ENCODE measurements around the gene AIPL1. TPM values are rescaled to one million over a fixed set of nuclear protein-coding genes. Genes with fewer than 3 reads are reported as not detected.

The AIPL1 gene
- total and polyA plus RNA-seq, 10 of the 15 experiments (the other 5 are each of a cell fraction or from before 2014, with no cell fraction given) = not detected

DNA sequence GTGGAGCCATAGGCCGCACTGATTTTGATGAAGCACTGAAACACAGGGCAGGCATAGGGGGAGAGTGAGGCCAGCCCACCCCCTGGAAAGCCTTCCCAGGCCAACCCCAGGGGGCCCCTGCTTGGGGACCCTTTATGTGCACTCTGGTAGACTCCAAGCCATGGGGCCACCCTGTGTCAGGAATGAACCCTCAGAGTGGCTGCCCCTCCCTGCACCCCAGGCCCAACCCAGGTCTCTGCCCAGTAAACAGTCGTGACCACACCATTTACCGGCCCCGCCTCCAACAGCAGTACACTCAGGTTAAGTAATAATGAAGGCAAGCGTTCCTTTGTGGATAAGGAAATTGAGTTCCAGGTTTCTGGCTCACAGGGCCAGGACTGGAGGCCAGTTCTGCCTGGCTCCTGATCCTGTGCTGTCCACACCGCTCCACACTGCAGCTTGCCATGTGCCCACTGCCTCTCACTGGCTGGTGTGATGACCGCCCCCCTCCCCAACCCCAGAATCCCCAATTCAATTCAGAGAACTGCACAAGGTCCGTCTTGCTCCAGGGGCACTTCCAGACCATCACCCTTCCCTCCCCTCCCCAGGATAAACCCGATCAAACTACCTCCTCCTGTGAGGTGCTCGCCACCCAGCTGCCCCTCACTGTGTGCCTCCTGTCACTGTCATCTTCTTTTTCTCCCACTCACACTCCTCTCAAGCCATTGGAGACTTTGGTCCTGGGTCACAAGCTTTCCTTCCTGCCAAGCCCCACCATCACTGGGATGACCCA is 23.0 kb upstream of the AIPL1 start:
- in situ Hi-C loops (cut with MboI) = no loop called here
- no peak for DNase-seq (ENCODE audit: low read depth, low spot score)
- no peaks in the 10 kb centered on the region for H3K36me3 ChIP-seq (ENCODE audit: control insufficient read depth in 2 of 2, insufficient read depth in 2 of 2, low read length in 1 of 2)
- SMC1A ChIA-PET (ENCODE audit: uncharacterized antibody, unreplicated experiment) = no interaction called here
- peaks cover 22% of the 10 kb centered on the region for H3K4me1 ChIP-seq (ENCODE audit: control insufficient read depth, insufficient read depth, low read length)
- H3K27ac ChIP-seq (ENCODE audit: control insufficient read depth, insufficient read depth) = no peak overlapping the region
- no peak overlapping the region for H3K4me2 ChIP-seq (ENCODE audit: control insufficient read depth, insufficient read depth)
- no TSS peak for BruUV-seq (replicated peaks)
- H4K20me1 ChIP-seq (ENCODE audit: control insufficient read depth, insufficient read depth) = no peaks in the 10 kb centered on the region
- POLR2A ChIA-PET = no interaction called here
- no peak overlapping the region for H2AFZ ChIP-seq (ENCODE audit: control insufficient read depth, low read depth, low read length)
- H3K27me3 ChIP-seq (replicated peaks in 1 of 2; ENCODE audit: control insufficient read depth in 2 of 2, insufficient read depth in 2 of 2, low read length in 1 of 2) = no peaks in the 10 kb centered on the region; a peak in 1 of 4 replicates
- CTCF ChIA-PET = no interaction called here
- intact Hi-C loops (cut with micrococcal nuclease; ENCODE audit: unreplicated experiment) = no loop called here
- TF ChIP-seq, protein P1, sequence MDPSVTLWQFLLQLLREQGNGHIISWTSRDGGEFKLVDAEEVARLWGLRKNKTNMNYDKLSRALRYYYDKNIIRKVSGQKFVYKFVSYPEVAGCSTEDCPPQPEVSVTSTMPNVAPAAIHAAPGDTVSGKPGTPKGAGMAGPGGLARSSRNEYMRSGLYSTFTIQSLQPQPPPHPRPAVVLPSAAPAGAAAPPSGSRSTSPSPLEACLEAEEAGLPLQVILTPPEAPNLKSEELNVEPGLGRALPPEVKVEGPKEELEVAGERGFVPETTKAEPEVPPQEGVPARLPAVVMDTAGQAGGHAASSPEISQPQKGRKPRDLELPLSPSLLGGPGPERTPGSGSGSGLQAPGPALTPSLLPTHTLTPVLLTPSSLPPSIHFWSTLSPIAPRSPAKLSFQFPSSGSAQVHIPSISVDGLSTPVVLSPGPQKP (IDR thresholded peaks at IDR 0.05; ENCODE audit: low read depth, low read length) = no peak
- TF ChIP-seq POLR2A (IDR thresholded peaks at IDR 0.05; ENCODE audit: low read depth, low read length) = no peak
- TF ChIP-seq ZNF24 (IDR thresholded peaks at IDR 0.05) = 0 out of 2 replicates have a peak, but pooled peaks have one; percentile 2
- H3K9me3 ChIP-seq (replicated peaks; ENCODE audit: control insufficient read depth, insufficient read depth, low read length) = no peaks in the 10 kb centered on the region
- no peak overlapping the region for H3K9ac ChIP-seq (ENCODE audit: control insufficient read depth, insufficient read depth, low read length)
- 65% methylated on average over 9 of the region's 10 CpGs for WGBS (ENCODE audit: insufficient coverage, insufficient replicate concordance, low lambda C conversion rate, missing lambda C conversion rate)
- no peaks in the 10 kb centered on the region for H3K79me2 ChIP-seq (ENCODE audit: control insufficient read depth, insufficient read depth, low read length)
- RAD21 ChIA-PET (ENCODE audit: unreplicated experiment) = no interaction called here
- no peak overlapping the region for H3K4me3 ChIP-seq
- no peak for FAIRE-seq
- ATAC-seq = no peak

DNA sequence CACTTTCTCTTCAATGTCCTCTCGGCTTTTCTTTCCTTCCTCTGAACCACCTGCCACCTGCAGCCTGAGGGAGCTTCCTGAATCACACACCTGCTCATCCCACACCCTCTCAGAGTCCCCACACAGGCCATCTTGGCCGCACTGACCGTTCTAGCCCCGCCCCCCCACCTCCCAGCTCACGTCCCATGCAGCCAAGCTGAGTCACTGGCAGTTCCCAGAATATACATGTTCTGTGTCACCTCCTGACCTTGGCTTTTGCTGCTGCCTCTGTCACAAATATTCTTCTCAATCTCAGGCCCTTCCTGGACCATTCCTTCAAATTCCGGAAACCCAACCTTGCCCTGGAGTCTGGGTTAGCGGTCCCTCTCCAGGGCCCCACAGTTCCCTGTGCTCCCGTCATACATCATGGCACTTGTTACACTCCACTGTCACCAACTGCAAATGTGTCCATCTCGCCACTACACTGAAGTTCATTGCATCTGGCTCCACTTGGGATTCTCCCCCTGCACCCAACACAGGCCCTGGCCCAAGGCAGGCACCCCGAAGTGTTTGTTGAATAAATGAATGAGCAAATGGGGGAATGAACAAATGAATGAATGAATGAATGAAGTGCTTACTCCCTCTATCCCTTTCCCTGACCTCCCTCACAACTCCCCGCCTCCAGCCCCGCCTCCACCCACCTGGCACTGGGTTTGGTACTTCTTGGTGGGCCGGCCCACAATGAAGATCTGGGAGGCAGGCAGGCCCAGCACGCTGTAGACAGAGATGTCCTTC is 22.2 kb upstream of the AIPL1 start:
- no peak overlapping the region for H2AFZ ChIP-seq (ENCODE audit: control insufficient read depth, low read depth, low read length)
- no peak overlapping the region for H3K9ac ChIP-seq (ENCODE audit: control insufficient read depth, insufficient read depth, low read length)
- in situ Hi-C loops (cut with MboI) = no loop called here
- POLR2A ChIA-PET = no interaction called here
- H3K4me1 ChIP-seq (ENCODE audit: control insufficient read depth, insufficient read depth, low read length) = peaks cover 30% of the 10 kb centered on the region
- H3K27ac ChIP-seq (ENCODE audit: control insufficient read depth, insufficient read depth) = no peak overlapping the region
- H4K20me1 ChIP-seq (ENCODE audit: control insufficient read depth, insufficient read depth) = no peaks in the 10 kb centered on the region
- H3K27me3 ChIP-seq (replicated peaks in 1 of 2; ENCODE audit: control insufficient read depth in 2 of 2, insufficient read depth in 2 of 2, low read length in 1 of 2) = no peaks in the 10 kb centered on the region; a peak in 1 of 4 replicates
- no peak overlapping the region for H3K4me3 ChIP-seq
- SMC1A ChIA-PET (ENCODE audit: uncharacterized antibody, unreplicated experiment) = no interaction called here
- no TSS peak for BruUV-seq (replicated peaks)
- FAIRE-seq (no peak), DNase-seq (ENCODE audit: low read depth, low spot score) (no peak), ATAC-seq (no peak)
- intact Hi-C loops (cut with micrococcal nuclease; ENCODE audit: unreplicated experiment) = no loop called here
- TF ChIP-seq STAT3 (IDR thresholded peaks at IDR 0.05; ENCODE audit: low read depth, low read length) = no peak
- 0 out of 2 replicates have a peak, but pooled peaks have one; percentile 42 for TF ChIP-seq ZNF24 (IDR thresholded peaks at IDR 0.05)
- WGBS (ENCODE audit: insufficient coverage, insufficient replicate concordance, low lambda C conversion rate, missing lambda C conversion rate) = 57% methylated on average over 14 of the region's 14 CpGs
- H3K4me2 ChIP-seq (ENCODE audit: control insufficient read depth, insufficient read depth) = no peak overlapping the region
- no peaks in the 10 kb centered on the region for H3K9me3 ChIP-seq (replicated peaks; ENCODE audit: control insufficient read depth, insufficient read depth, low read length)
- no peaks in the 10 kb centered on the region for H3K36me3 ChIP-seq (ENCODE audit: control insufficient read depth in 2 of 2, insufficient read depth in 2 of 2, low read length in 1 of 2)
- CTCF ChIA-PET = no interaction called here
- RAD21 ChIA-PET (ENCODE audit: unreplicated experiment) = no interaction called here
- no peaks in the 10 kb centered on the region for H3K79me2 ChIP-seq (ENCODE audit: control insufficient read depth, insufficient read depth, low read length)
